Anterior cingulate cortex (tissue), 58 donors: ENCODE results near the gene POMZP3.
"Not testable (repeated sequence)": the region's sequence is repeated elsewhere in the genome, so short reads cannot be mapped to it uniquely, and the experiment has no call there.

Experiments
- DNase-seq, 58 donors: peaks; one replicate each; lab custom pipeline; 2025; lab: John Stamatoyannopoulos, UW

The POMZP3 gene

DNA sequence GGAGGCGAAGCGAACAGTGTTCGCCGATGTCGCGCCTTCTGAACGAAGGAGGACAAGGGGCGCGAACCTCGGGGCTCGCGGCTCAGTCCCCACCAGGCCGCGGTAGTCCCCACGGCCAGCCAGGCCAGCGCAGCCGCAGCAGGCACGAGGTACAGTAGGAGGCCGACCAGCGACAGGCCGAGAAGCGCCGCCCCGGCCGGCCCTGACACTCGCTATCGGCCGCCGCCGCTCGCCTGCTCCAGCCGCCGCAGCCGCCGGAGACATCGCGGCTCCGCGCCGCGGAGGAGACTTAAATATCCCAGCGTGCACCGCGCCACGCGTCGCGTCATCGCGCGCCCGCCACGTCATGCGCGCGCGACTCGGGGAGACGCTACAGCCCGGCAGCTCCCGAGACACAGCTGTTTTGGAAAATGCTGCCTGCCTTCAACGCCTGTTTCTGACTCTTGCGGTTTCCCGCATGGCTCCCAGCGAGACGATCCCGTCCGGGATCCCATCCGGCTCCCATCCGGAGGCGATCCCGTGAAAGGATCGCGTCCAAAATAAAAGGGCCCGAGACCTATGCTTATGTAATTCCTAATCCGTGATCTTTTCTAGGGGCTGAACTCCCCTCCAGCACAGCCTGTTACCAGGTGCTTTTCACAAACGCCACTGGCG, at the start of gene POMZP3:
TSS of gene POMZP3 (minus strand) at position 291 of the 654 bp plus-strand sequence. CDS start 1,215 bp downstream, outside the sequence.
- DNase-seq: peak in 23 of 58 donors; percentile 4 to 50 (median 26)

DNA sequence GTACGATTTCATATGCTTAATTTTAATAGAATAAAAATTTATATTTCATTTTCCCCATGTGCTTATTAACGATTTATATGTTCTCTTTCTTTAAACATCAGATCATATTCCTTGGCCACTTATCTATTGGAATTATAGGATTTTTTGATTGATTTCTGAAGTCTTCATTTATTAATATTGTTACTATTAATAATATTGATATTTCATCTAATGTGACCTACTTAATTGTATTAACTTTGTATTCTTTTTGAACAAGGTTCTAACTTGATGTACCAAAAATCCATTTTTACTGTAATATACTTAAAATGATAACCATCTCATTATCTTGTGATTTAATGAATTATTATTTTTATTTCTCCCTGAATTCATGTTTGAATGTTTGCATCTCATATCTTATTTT, 48.7 kb upstream of the POMZP3 start:
- DNase-seq: not testable (repeated sequence)

DNA sequence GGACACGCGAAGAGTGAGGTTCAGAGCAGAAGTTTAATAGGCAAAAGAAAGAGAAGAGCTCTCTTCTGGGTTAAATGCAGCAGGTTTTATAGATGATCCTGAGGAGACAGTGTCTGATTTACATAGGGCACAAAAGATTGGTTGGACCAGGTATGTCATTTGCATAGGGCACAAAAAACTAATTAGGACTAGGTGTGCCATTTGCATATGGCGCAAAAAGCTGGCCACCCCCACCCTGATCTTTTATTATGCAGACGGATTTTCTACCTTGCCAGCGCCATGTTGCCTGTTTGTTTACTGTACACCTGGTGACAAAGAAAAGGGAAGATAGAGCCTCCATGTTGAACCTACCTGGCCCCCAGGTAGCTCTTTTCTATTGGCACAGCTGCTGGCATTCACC, 46.3 kb upstream of the POMZP3 start:
- DNase-seq: not testable (repeated sequence)

DNA sequence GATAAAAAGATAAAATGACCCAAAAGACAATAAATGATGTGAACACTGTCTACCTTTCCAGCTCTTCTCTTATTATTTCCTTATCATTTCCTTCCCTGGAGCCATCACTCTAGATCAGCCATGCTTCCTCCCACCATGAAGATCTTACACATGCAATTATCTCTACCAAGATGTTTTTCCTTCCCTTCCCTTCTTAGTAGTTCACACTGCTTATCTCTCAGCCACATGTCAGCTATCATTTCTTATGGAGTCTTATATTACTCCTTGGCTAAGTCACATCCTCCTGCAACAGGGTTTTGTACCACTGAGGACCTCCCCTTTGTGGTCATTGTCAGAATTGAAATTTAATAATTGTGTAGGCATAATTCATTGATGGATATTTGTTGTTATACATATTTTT, 32.1 kb upstream of the POMZP3 start:
- DNase-seq: not testable (repeated sequence)

DNA sequence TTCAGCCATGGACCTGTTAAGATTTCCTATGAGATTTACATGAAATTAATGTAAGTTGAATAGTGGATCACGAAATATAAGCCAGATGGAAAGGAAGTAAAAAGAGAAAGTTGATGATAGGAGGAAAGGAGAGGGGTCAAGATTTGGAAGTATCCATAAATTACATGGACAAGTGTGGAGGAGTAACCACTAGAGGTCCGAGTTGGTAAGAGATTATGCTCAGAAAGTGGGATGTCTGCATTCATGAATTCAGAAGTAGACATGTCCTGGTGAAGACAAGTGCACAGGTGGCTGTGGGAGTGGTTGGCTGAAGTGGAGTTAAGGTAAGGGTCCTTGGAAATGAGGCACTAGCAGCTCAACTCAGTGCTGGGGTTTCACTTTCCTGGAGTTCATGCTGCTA, 29.3 kb upstream of the POMZP3 start:
- not testable (repeated sequence) for DNase-seq

DNA sequence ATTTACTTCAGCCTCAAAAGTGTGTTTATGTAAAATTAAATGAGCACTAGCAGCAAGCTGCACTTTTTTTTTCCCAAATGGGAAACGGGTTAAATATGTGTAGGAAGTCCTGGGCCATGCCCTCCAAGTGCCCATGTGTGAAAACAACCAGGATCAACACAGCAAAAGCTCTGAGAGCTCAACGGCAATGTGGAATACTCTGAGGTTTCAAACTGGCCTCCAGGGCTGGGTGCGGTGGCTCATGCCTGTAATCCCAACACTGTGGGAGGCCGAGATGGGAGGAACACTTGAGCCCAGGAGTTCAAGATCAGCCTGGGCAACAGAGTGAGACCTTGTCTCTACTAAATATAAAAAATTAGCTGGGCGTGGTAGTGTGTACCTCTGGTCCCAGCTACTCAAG, 15.5 kb upstream of the POMZP3 start:
- DNase-seq: not testable (repeated sequence)

DNA sequence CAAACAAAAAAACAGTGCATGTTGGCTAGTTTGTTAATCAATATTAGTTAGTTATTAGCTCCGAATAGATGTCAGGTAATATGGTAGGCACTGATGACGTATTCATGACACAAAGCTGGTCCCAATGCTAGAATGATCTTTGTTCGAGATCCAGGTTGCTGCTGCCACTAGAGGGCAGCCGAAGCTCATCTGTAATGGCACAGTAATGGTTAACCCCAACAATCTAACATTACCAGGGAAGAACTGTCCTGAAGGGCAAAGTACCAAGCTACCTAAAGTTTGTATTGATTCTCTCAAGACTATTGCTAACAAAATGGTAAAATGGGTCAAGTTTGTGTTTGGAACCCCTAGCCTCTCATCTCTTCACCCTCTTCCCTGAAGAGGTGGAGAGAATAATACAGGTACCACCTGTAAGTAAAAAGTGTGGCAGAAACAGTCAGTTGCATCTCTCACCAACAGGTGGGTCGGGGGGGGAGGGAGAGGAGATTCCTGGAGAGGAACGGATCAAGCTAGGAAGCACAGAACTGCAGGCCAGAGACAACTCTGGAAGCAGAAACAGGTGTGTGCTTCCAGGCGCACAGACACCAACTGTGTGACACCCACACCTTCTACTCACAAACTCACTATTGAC, 10.1 kb upstream of the POMZP3 start:
- not testable (repeated sequence) for DNase-seq

DNA sequence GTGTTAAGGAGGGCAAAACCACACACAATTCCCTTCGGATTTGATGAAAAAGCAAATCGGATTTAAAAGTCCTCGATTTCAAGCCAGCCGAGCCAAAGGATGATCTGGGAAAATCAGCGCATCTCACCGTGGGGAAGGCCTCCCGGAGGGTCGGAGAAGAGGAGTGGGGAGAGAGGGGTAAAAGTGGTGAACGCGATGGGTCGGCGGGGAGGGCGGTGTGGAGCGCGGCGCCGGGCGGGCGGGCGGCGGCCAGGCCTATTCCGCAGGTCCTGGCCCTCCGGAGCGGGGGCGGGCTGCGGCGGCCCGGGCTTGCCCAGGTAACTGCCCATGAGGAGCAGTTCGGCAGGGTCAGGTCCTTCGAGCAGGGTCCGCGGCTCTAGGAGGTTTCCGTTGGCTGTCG, 498 bp downstream of the POMZP3 start:
- DNase-seq: peak in 3 of 58 donors; percentile 2 to 8 (median 3)

DNA sequence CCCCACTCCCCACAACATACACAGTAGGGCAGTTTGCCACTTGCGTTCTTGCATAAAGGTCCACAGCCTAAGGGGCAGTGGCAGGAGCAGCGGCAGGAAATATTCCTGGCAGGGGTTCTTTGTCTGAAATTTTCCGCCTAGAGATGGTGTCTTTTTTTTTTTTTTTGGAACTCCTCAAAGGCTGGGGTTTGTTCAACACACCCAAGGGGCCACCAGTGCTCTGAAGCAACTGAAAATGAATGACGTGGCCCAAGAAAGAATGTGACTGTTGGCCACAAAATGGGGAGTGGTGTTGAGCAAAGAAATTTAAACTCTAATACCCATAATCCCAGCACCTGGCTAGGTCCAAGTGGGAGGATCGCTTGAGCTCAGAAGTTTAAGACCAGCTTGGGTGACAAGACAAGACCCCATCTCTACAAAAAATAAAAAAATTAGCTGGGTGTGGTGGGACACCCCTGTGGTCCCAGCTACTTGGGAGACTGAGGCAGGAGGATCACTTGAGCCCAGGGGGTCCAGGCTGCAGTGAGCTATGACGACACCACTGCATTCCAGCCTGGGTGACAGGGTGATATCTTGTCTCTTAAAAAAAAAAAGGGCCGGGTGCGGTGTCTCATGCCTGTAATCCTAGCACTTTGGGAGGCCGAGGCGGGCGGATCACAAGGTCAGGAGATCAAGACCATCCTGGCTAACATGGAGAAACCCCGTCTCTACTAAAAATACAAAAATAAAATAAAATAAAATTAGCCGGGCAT, 7.5 kb downstream of the POMZP3 start:
- not testable (repeated sequence) for DNase-seq

DNA sequence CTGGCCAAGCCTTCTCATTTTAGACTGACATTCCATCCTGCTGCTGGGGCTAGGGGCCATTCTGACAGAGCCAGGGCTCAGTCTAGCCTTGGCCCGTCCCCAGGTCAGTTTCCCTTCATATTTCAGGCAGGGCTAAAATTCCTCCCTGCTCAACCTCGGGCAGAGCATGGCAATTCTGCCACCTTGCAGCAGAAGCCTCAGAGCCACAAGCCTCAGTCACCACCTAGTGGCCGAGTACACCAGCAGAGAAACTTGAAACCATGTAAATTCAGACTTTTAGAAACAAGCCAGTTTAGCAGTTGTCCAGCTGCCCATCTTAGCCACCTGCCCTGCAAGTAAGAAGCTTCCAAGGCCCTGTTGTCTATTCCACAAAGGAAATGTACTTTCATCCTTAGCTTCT, 13.3 kb downstream of the POMZP3 start:
- DNase-seq: peak in 3 of 58 donors; percentile 8 to 56 (median 35)

DNA sequence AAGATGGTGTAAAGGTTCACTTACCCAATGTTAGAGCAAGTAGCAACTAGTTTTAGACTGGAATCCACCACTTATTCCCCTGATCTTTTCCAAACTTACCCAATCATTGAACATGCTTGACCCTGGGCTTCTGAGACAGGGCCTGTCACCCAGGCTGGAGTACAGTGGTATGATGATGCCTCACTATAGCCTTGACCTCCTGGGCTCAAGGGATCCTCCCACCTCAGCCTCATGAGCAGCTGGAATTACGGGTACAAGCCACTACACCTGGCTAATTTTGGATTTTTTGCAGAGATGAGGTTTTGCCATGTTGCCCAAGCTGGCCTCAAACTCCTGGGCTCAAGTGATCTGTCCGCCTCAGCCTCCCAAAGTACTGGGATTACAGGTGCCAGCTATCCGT, 14.8 kb downstream of the POMZP3 start:
- not testable (repeated sequence) for DNase-seq

DNA sequence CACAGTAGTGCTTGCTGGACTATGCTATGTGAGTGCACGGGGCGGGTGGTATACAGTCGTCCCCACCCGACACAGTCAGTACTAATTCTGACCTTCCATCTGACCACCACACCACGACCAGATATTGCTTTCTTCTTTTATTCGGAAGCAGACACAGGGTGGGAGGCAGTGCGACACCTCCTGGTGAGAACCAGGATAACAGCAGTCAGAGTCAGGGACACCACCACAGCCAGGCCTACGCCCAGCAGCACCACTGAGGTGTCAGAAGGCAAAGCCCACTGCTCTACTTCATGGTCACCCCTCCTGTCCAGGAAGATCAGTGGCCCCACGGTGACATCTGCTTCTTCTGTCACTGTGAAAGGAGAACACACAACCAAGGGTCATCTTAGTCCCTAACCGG, 17.2 kb downstream of the POMZP3 start:
- DNase-seq: not testable (repeated sequence)

DNA sequence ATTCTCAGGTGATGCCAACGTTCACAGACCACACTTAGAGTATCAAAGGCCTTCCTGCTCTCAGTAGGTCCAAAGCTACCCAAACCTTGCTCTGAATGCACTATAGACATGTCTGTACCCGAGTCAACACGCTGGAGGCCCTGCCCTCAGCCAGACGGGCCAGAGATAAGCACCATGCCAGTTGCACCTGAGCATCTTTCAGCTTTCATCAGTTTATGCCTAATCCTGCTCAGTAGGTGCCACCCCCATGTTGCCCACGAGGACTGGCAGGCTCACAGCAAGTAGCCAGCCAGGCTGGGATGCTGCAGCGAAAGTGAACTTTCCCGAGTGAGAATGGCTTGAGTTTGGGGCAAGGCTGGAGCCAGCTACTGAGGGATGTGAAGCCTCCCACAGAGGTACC, 18.6 kb downstream of the POMZP3 start:
- DNase-seq: not testable (repeated sequence)

DNA sequence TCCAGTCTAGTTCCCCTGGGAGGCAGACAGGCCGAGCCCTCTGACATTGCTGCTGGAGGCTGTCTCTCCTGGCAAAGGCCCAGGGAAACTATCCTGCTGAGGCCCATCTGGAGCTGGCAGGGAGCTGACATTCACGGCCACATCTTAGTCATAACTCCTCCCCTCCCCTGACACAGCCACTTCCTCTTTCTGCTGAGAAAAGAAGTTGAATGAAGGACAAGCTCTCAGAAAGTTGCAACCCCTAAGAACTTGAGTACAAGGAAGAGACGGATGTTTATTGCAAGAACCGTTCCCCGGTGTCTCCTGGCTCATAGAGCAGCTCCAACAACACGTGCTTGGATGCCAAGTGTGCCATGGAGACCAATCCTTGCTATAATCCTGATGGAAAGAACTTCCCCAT, 21.1 kb downstream of the POMZP3 start:
- peak in 24 of 58 donors; percentile 8 to 76 (median 45) for DNase-seq

DNA sequence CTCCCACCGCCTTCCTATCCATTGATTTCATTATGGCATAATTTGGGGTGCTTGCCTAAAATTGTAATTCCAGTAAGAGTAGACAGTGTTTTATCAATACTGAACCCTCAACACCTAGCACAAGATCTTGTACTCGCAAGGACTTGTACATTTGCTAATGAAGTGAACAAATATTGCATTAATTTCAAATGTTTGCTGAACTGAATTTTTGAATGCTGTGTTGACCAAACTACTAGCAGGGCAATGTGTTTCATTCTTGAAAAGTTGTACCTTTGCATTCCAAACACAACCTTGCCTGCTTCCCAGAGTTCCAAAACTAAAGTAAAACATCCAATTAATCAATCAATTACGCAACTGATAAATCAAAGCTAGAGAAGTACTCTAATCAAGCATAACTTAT, 26.4 kb downstream of the POMZP3 start:
- not testable (repeated sequence) for DNase-seq

DNA sequence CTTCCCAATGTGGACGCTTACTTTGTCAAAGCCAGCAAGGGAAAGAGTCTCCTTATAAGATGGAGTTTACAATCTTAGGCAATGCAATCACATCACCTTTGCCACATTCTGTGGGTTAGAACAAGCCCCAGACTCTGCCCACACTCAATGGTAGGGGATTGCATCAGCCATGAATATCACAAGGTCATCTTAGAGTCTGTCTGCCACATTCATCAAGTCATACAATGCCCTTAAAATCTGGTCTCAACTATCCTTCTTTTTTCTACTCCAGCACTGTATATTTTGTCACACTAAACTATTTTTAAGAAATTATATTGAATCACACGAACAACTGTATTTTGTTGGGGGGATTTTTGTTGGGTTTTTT, 27.0 kb downstream of the POMZP3 start:
- DNase-seq: not testable (repeated sequence)

DNA sequence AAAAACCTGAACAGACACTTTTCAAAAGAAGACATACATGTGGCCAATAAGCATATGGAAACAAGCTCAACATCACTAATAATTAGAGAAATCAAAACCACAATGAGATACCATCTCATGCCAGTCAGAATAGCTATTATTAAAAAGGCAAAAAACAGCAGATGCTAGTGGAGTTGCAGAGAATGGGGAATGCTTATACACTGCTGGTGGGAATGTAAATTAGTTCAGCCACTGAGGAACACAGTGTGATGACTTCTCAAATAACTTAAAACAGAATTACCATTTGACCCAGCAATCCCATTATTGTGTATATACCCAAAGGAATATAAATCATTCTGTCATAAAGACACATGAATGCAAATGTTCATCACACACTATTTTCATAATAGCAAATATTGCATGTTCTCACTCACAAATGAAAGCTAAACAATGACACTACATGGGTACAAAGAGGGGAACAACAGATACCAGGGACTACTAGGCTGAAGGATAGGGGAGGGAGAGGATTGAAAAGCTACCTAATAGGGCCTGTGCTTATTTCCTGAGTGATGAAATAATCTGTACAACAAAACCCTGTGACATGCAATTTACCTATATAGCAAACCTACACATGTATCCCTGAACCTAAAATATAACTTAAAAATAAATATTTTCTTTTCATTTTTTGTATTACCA, 28.4 kb downstream of the POMZP3 start:
- not testable (repeated sequence) for DNase-seq

DNA sequence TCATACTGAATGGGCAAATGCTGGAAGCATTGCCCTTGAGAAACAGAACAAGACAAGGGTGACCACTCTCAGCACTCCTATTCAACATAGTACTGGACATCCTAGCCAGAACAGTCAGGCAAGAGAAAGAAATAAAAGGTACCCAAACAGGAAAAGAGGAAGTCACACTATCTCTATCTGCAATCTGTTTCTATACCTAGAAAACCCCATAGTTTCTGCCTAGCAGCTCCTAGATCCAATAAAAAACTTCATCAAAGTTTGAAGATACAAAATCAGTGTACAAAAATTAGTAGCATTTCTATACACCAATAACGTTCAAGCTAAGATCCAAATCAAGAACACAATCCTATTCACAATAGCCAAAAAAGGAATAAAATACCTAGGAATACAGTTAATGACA, 29.8 kb downstream of the POMZP3 start:
- DNase-seq: not testable (repeated sequence)

DNA sequence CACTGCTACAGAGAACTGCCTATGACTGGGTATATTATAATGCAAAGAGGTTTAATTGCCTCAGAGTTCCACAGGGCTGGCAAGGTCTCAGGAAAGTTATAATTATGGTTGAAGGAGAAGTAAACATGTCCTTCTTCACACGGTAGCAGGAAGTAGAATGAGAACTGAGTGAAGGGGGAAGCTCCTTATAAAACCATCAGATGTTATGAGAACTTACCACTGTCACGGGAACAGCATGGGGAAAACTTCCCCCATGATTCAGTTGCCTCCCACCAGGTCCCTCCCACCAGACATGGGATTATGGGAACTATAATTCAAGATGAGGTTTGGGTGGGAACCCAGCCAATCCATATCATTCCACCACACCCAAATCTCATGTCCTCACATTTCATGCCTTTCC, 34.4 kb downstream of the POMZP3 start:
- DNase-seq: not testable (repeated sequence)

DNA sequence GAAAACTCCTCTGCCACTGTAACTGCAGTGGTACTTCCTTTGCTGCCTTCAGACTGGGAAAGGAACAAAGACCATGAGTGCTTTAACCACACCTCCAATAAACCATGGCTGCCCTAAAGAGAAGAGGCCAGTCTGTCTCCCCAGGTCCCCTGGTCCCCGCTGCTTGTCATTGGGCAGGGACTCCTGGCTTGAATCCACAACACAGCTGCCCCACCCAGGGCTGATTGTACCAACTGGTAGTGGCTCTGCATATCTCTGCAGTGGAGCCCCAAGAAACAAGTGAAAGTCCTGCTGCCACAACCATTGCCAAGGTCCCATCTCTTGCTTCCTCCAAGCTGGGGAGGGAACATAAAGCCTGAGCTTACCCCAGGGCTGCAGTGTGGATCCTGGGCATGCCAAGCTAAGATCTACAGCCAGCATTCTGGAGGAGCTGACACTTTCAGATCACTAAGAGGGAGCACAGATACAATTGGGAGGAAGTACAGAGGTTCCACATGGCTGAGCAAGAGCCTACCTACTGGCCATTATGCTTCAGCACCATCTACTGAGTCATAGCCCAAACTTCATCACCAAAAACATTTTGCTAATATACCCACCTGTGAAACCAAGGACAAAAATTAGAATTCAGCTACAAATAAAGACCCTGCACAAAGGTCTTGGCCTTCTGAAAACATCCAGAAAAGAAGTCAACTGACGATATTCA, 35.3 kb downstream of the POMZP3 start:
- not testable (repeated sequence) for DNase-seq
